ENCODE measurements around the gene SGCB.

The SGCB gene

DNA sequence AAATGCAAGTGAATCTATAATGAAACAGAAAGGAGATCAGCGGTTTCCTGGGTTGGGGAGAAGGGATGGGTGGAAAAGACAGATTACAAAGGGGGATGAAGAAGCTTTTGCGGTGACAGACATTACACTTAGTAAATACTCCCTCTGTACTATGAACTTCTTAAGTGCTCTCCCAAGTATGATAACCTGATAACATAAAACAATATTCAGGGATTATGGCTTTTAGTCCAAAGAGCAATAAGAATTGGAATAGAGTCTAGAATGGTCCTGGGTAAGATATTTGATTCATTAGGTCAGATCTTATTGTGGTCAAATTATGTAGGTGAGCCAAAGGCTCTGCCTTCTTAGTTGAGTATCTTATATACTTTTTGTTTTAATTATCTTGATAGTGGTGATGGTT is 27.1 kb downstream of the SGCB start:
- Histone ChIP-seq H3K27ac (ENCODE audit: low read depth, low read length) (no peak overlapping the region), H3K56ac (ENCODE audit: low read length) (no peak overlapping the region), H3K4me3 (ENCODE audit: low read length) (no peak overlapping the region), H3K23ac (ENCODE audit: low read length) (no peak overlapping the region), H3K4me1 (ENCODE audit: control insufficient read depth, low read depth, low read length) (no peaks in the 10 kb centered on the region), H3K18ac (ENCODE audit: low read length) (no peak overlapping the region), H2BK120ac (ENCODE audit: low read depth, low read length) (no peak overlapping the region), H4K5ac (ENCODE audit: low read length) (no peak overlapping the region), H2BK15ac (replicated peaks; ENCODE audit: low read depth) (no peak overlapping the region), H3K36me3 (ENCODE audit: control insufficient read depth, insufficient read depth, low read length) (no peaks in the 10 kb centered on the region), H2BK5ac (ENCODE audit: low read length) (no peak overlapping the region), H4K8ac (ENCODE audit: low read depth, low read length) (no peak overlapping the region), H3K9ac (ENCODE audit: low read length) (no peak overlapping the region), H3K27me3 (ENCODE audit: insufficient read depth, low read length, poor library complexity) (no peaks in the 10 kb centered on the region), H3K79me1 (ENCODE audit: low read length) (no peaks in the 10 kb centered on the region), H3K4me2 (ENCODE audit: low read length) (no peak overlapping the region), H2AK5ac (ENCODE audit: low read length) (no peak overlapping the region), H3K79me2 (ENCODE audit: control insufficient read depth, insufficient read depth, low read length) (no peaks in the 10 kb centered on the region), H3K4ac (ENCODE audit: low read depth, low read length) (no peak overlapping the region)
- no CpG with 5 or more reads among the region's 2 CpGs for WGBS (ENCODE audit: extremely low coverage, insufficient coverage, low lambda C conversion rate)
- no peak for DNase-seq

- Histone ChIP-seq H3K56ac (ENCODE audit: low read length) (no peak overlapping the region), H2BK15ac (replicated peaks; ENCODE audit: low read depth) (no peak overlapping the region), H2BK5ac (ENCODE audit: low read length) (no peak overlapping the region), H3K18ac (ENCODE audit: low read length) (no peak overlapping the region), H3K36me3 (ENCODE audit: control insufficient read depth, insufficient read depth, low read length) (no peaks in the 10 kb centered on the region), H3K27me3 (ENCODE audit: insufficient read depth, low read length, poor library complexity) (no peaks in the 10 kb centered on the region), H2BK120ac (ENCODE audit: low read depth, low read length) (no peak overlapping the region), H3K79me1 (ENCODE audit: low read length) (no peaks in the 10 kb centered on the region), H3K27ac (ENCODE audit: low read depth, low read length) (no peak overlapping the region), H3K23ac (ENCODE audit: low read length) (no peak overlapping the region), H2AK5ac (ENCODE audit: low read length) (no peak overlapping the region), H4K5ac (ENCODE audit: low read length) (no peak overlapping the region), H3K4me1 (ENCODE audit: control insufficient read depth, low read depth, low read length) (no peaks in the 10 kb centered on the region), H3K4ac (ENCODE audit: low read depth, low read length) (no peak overlapping the region), H4K8ac (ENCODE audit: low read depth, low read length) (no peak overlapping the region), H3K4me3 (ENCODE audit: low read length) (no peak overlapping the region), H3K79me2 (ENCODE audit: control insufficient read depth, insufficient read depth, low read length) (no peaks in the 10 kb centered on the region), H3K9ac (ENCODE audit: low read length) (no peak overlapping the region), H3K4me2 (ENCODE audit: low read length) (no peak overlapping the region)
- no peak for DNase-seq
- WGBS (ENCODE audit: extremely low coverage, insufficient coverage, low lambda C conversion rate): no CpG with 5 or more reads among the region's 4 CpGs
Measured at GRCh38 chr4:52006887-52007286, 31.2 kb downstream of the SGCB start.

- Histone ChIP-seq H3K79me1 (ENCODE audit: low read length) (no peaks in the 10 kb centered on the region), H3K4ac (ENCODE audit: low read depth, low read length) (no peak overlapping the region), H3K4me1 (ENCODE audit: control insufficient read depth, low read depth, low read length) (no peaks in the 10 kb centered on the region), H3K4me2 (ENCODE audit: low read length) (no peak overlapping the region), H3K4me3 (ENCODE audit: low read length) (no peak overlapping the region), H3K36me3 (ENCODE audit: control insufficient read depth, insufficient read depth, low read length) (no peaks in the 10 kb centered on the region), H3K79me2 (ENCODE audit: control insufficient read depth, insufficient read depth, low read length) (no peaks in the 10 kb centered on the region), H3K27me3 (ENCODE audit: insufficient read depth, low read length, poor library complexity) (no peaks in the 10 kb centered on the region), H2BK15ac (replicated peaks; ENCODE audit: low read depth) (no peak overlapping the region), H2BK5ac (ENCODE audit: low read length) (no peak overlapping the region), H4K8ac (ENCODE audit: low read depth, low read length) (no peak overlapping the region), H3K18ac (ENCODE audit: low read length) (no peak overlapping the region), H3K27ac (ENCODE audit: low read depth, low read length) (no peak overlapping the region), H4K5ac (ENCODE audit: low read length) (no peak overlapping the region), H3K23ac (ENCODE audit: low read length) (no peak overlapping the region), H3K56ac (ENCODE audit: low read length) (no peak overlapping the region), H2AK5ac (ENCODE audit: low read length) (no peak overlapping the region), H3K9ac (ENCODE audit: low read length) (no peak overlapping the region), H2BK120ac (ENCODE audit: low read depth, low read length) (no peak overlapping the region)
- no CpG with 5 or more reads among the region's 2 CpGs for WGBS (ENCODE audit: extremely low coverage, insufficient coverage, low lambda C conversion rate)
- DNase-seq: no peak
Measured at GRCh38 chr4:52005604-52006273, 32.4 kb downstream of the SGCB start.

DNA sequence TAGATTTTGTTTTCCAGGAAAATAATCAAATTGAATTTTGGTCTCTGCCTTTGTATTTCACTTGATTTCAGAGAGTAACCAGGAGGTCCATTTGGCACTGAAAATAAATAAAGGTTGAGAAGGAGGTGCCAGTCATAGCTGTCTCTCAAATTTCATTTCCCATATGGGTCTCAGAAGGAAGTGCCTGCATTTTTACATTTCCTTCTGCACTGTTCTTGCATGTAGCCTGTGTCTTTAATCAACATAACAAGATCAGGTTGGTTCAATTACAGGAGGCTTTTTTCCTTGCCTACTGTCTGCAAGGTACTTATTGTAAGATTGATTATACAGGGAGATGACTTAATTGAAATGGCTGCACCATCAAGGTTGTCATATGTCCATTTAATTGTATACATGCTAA is 33.7 kb downstream of the SGCB start:
- no peak for DNase-seq
- no peak overlapping the region for H3K18ac ChIP-seq (ENCODE audit: low read length)
- H3K4me2 ChIP-seq (ENCODE audit: low read length): no peak overlapping the region

GRCh38 chr4:52001616-52002015 is 36.5 kb downstream of the SGCB start:
- H2AK5ac ChIP-seq (ENCODE audit: low read length): no peak overlapping the region
- WGBS (ENCODE audit: extremely low coverage, insufficient coverage, low lambda C conversion rate): no CpG with 5 or more reads among the region's 2 CpGs

More for the DNA sequence above, 33.7 kb downstream of the SGCB start:
- no peaks in the 10 kb centered on the region for H3K36me3 ChIP-seq (ENCODE audit: control insufficient read depth, insufficient read depth, low read length)
- H3K27me3 ChIP-seq (ENCODE audit: insufficient read depth, low read length, poor library complexity): no peaks in the 10 kb centered on the region
- H3K4ac ChIP-seq (ENCODE audit: low read depth, low read length): no peak overlapping the region
- no peak overlapping the region for H3K56ac ChIP-seq (ENCODE audit: low read length)
- H2AK5ac ChIP-seq (ENCODE audit: low read length): no peak overlapping the region
- H2BK5ac ChIP-seq (ENCODE audit: low read length): no peak overlapping the region
- no peaks in the 10 kb centered on the region for H3K4me1 ChIP-seq (ENCODE audit: control insufficient read depth, low read depth, low read length)
- H3K79me1 ChIP-seq (ENCODE audit: low read length): no peaks in the 10 kb centered on the region
- H3K4me3 ChIP-seq (ENCODE audit: low read length): no peak overlapping the region
- H3K9ac ChIP-seq (ENCODE audit: low read length): no peak overlapping the region
- no peak overlapping the region for H4K8ac ChIP-seq (ENCODE audit: low read depth, low read length)
- no peak overlapping the region for H2BK120ac ChIP-seq (ENCODE audit: low read depth, low read length)
- no peak overlapping the region for H4K5ac ChIP-seq (ENCODE audit: low read length)
- no peak overlapping the region for H2BK15ac ChIP-seq (replicated peaks; ENCODE audit: low read depth)
- no peak overlapping the region for H3K23ac ChIP-seq (ENCODE audit: low read length)
- no peaks in the 10 kb centered on the region for H3K79me2 ChIP-seq (ENCODE audit: control insufficient read depth, insufficient read depth, low read length)
- H3K27ac ChIP-seq (ENCODE audit: low read depth, low read length): no peak overlapping the region

GRCh38 chr4:51999250-51999649 is 38.8 kb downstream of the SGCB start:
- Histone ChIP-seq H2AK5ac (ENCODE audit: low read length) (no peak overlapping the region), H3K18ac (ENCODE audit: low read length) (no peak overlapping the region), H3K56ac (ENCODE audit: low read length) (no peak overlapping the region), H3K79me2 (ENCODE audit: control insufficient read depth, insufficient read depth, low read length) (no peaks in the 10 kb centered on the region), H3K36me3 (ENCODE audit: control insufficient read depth, insufficient read depth, low read length) (no peaks in the 10 kb centered on the region), H3K4me3 (ENCODE audit: low read length) (no peak overlapping the region), H3K27ac (ENCODE audit: low read depth, low read length) (no peak overlapping the region), H3K4ac (ENCODE audit: low read depth, low read length) (no peak overlapping the region), H3K4me1 (ENCODE audit: control insufficient read depth, low read depth, low read length) (no peaks in the 10 kb centered on the region), H4K5ac (ENCODE audit: low read length) (no peak overlapping the region), H3K79me1 (ENCODE audit: low read length) (no peaks in the 10 kb centered on the region), H3K4me2 (ENCODE audit: low read length) (no peak overlapping the region), H4K8ac (ENCODE audit: low read depth, low read length) (no peak overlapping the region), H2BK15ac (replicated peaks; ENCODE audit: low read depth) (no peak overlapping the region), H3K9ac (ENCODE audit: low read length) (no peak overlapping the region), H3K27me3 (ENCODE audit: insufficient read depth, low read length, poor library complexity) (no peaks in the 10 kb centered on the region), H2BK5ac (ENCODE audit: low read length) (no peak overlapping the region), H2BK120ac (ENCODE audit: low read depth, low read length) (no peak overlapping the region), H3K23ac (ENCODE audit: low read length) (no peak overlapping the region)
- WGBS (ENCODE audit: extremely low coverage, insufficient coverage, low lambda C conversion rate): no CpG with 5 or more reads among the region's 5 CpGs
- no peak for DNase-seq

More at GRCh38 chr4:52001616-52002015, 36.5 kb downstream of the SGCB start:
- no peak overlapping the region for H2BK15ac ChIP-seq (replicated peaks; ENCODE audit: low read depth)
- H3K18ac ChIP-seq (ENCODE audit: low read length): no peak overlapping the region
- H3K36me3 ChIP-seq (ENCODE audit: control insufficient read depth, insufficient read depth, low read length): no peaks in the 10 kb centered on the region
- no peak overlapping the region for H4K8ac ChIP-seq (ENCODE audit: low read depth, low read length)
- no peak overlapping the region for H2BK120ac ChIP-seq (ENCODE audit: low read depth, low read length)
- no peak overlapping the region for H2BK5ac ChIP-seq (ENCODE audit: low read length)
- H3K4me3 ChIP-seq (ENCODE audit: low read length): no peak overlapping the region
- H3K56ac ChIP-seq (ENCODE audit: low read length): no peak overlapping the region
- no peak overlapping the region for H3K4ac ChIP-seq (ENCODE audit: low read depth, low read length)
- no peak overlapping the region for H4K5ac ChIP-seq (ENCODE audit: low read length)
- no peak overlapping the region for H3K23ac ChIP-seq (ENCODE audit: low read length)
- no peak overlapping the region for H3K27ac ChIP-seq (ENCODE audit: low read depth, low read length)
- DNase-seq: no peak
- no peaks in the 10 kb centered on the region for H3K4me1 ChIP-seq (ENCODE audit: control insufficient read depth, low read depth, low read length)
- H3K4me2 ChIP-seq (ENCODE audit: low read length): no peak overlapping the region
- no peak overlapping the region for H3K9ac ChIP-seq (ENCODE audit: low read length)
- no peaks in the 10 kb centered on the region for H3K79me2 ChIP-seq (ENCODE audit: control insufficient read depth, insufficient read depth, low read length)
- no peaks in the 10 kb centered on the region for H3K27me3 ChIP-seq (ENCODE audit: insufficient read depth, low read length, poor library complexity)
- no peaks in the 10 kb centered on the region for H3K79me1 ChIP-seq (ENCODE audit: low read length)
